HL-60 (cell line): ENCODE measurements around the gene ZFYVE9.

ENCODE experiments used
- DNase-seq, 2 experiments: peaks; one replicate each; pipeline ENCODE4 v3.0.0-alpha.2; 2010 to 2020; ENCODE audit warnings: low read depth in 1 of 2, low spot score in 1 of 2
- H3K27ac ChIP-seq: fragments of 250-450 bp; sonication (Bioruptor Pico); replicated peaks from 2 replicates; pipeline ENCODE4 v1.5.1; 2020; ENCODE audit warnings: mild to moderate bottlenecking, moderate library complexity
- H3K27me3 ChIP-seq: fragments of 250-450 bp; sonication (Bioruptor Pico); 2 replicates; pipeline ENCODE4 v1.5.1; 2021; ENCODE audit warnings: mild to moderate bottlenecking, moderate library complexity; ENCODE audit not compliant: insufficient read depth, poor library complexity, severe bottlenecking
- H3K4me3 ChIP-seq: replicated peaks from 2 replicates; pipeline ENCODE4 v1.5.1; 2011; ENCODE audit warnings: mild to moderate bottlenecking, control low read depth, low read length; ENCODE audit not compliant: insufficient read depth
- CTCF ChIP-seq: IDR thresholded peaks from one replicate; pipeline ENCODE4 v1.5.1; 2011; ENCODE audit warnings: low read length, control low read depth, inconsistent platforms; ENCODE audit not compliant: insufficient read depth
- GABPA ChIP-seq: IDR thresholded peaks from 2 replicates; pipeline ENCODE4 v1.6.1; 2012; ENCODE audit warnings: low read depth
- POLR2AphosphoS5 ChIP-seq: IDR thresholded peaks from 2 replicates; pipeline ENCODE4 v1.6.1; 2012; ENCODE audit warnings: low read depth
- REST ChIP-seq: IDR thresholded peaks from 2 replicates; pipeline ENCODE4 v1.6.1; 2012; ENCODE audit warnings: low read depth; ENCODE audit not compliant: insufficient replicate concordance
- SPI1 ChIP-seq: IDR thresholded peaks from 2 replicates; pipeline ENCODE4 v1.6.1; 2012; ENCODE audit warnings: low read depth, mild to moderate bottlenecking, borderline replicate concordance

Gene ZFYVE9

DNA sequence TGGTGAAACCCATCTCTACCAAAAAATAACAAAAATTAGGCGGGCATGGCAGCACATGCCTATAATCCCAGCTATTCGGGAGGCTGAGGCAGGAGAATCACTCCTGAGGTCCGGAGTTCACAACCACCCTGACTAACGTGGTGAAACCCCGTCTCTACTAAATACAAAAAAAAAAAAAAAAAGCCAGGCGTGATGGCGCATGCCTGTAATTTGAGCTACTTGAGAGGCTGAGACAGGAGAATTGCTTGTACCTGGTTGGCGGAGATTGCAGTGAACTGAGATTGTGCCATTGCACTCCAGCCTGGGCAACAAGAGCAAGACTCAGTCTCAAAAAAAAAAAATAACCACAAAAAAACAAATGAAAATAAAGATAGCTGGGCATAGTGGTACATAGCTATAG, 181.8 kb downstream of the ZFYVE9 start:
- TF ChIP-seq CTCF (no peak), REST (no peak), GABPA (no peak), POLR2AphosphoS5 (no peak), SPI1 (no peak)
- Histone ChIP-seq H3K27ac (no peak overlapping the region), H3K27me3 (no peaks in the 10 kb centered on the region), H3K4me3 (no peak overlapping the region)
- DNase-seq: no peak

DNA sequence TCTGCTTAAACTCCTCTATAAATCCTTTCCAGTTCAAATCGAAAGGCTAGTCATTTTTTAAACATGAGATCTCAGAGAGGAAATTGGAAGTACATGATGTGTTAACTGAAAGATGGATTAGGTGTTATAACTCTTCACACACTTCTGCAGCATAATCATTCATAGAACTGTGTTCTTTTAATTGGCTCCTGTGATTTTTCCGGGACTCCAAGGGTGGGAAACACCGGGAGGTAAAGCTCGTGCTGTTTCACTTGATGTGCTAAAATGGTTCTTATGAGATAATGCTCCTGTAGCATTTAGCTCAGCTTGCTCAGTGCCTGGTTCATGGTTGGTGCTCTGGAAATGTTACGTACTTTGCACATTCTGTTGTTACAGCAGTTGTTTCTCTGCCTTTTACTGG, 183.9 kb downstream of the ZFYVE9 start:
- Histone ChIP-seq H3K27me3 (no peaks in the 10 kb centered on the region), H3K4me3 (no peak overlapping the region), H3K27ac (no peak overlapping the region)
- no peak for DNase-seq
- TF ChIP-seq CTCF: no peak
- no peak for TF ChIP-seq SPI1
- TF ChIP-seq GABPA: no peak
- no peak for TF ChIP-seq REST
- no peak for TF ChIP-seq POLR2AphosphoS5

DNA sequence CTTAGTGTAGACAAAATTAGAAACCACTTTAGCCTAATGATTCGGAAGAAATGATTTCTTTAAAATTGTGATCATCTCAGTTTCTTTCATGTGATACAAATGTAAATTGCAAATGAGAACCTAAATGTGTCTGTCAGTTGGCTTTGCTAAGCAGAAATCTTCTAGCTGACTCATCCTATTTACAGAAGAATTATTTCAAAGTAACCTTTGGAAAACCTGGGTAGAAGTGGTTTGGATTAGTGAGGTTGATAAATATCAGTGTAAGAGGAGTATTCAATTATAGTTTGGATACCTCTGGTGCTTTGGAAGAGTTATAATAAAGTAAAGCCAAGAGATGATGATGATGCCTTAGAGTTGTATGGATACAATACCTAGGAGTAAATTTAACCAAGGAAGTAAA, 186.7 kb downstream of the ZFYVE9 start:
- TF ChIP-seq SPI1 (no peak), REST (no peak), POLR2AphosphoS5 (no peak)
- no peak overlapping the region for H3K4me3 ChIP-seq
- no peak for DNase-seq
- no peaks in the 10 kb centered on the region for H3K27me3 ChIP-seq
- H3K27ac ChIP-seq: no peak overlapping the region

- TF ChIP-seq CTCF: no peak
- no peak for TF ChIP-seq POLR2AphosphoS5
- TF ChIP-seq GABPA: no peak
- no peak for TF ChIP-seq SPI1
- no peak overlapping the region for H3K4me3 ChIP-seq
- DNase-seq: no peak
- H3K27ac ChIP-seq: no peak overlapping the region
- no peaks in the 10 kb centered on the region for H3K27me3 ChIP-seq
Measured at GRCh38 chr1:52332411-52332810, 190.5 kb downstream of the ZFYVE9 start.
